H1 (cell line): Measurements from ENCODE around the gene PPIF. TPM values are rescaled to one million over a fixed set of nuclear protein-coding genes. Genes with fewer than 3 reads are reported as not detected.

Source experiments
- CTCF ChIA-PET: fragments of 300-600 bp; sonication (Branson Sonifier 250); formaldehyde crosslinking; loops from one replicate; lab custom pipeline; 2021; ENCODE audit not compliant: partially characterized antibody; lab: Charles Lee
- POLR2A ChIA-PET: fragments of 300-600 bp; sonication (Branson Sonifier 250); formaldehyde crosslinking; loops from one replicate; lab custom pipeline; 2021; ENCODE audit warnings: inconsistent platforms; ENCODE audit not compliant: partially characterized antibody; lab: Charles Lee
- DNase-seq, 2 experiments: peaks; one replicate each; pipeline versions ENCODE4 v3.0.0 to v3.0.0-alpha.2; 2010 to 2022; ENCODE audit warnings: low spot score in 2 of 2, low read depth in 1 of 2, mixed read lengths in 1 of 2
- FAIRE-seq: peaks from 2 replicates; lab custom pipeline; 2011; peaks lifted over from hg19 to GRCh38; lab: Jason Lieb, UNC
- H2AFZ ChIP-seq: 2 replicates; pipeline ENCODE4 v1.8.1; 2012; ENCODE audit warnings: low read length, inconsistent platforms
- H2AK5ac ChIP-seq: 2 replicates; pipeline ENCODE4 v1.6.1; 2013; ENCODE audit warnings: low read depth, low read length
- H2BK120ac ChIP-seq: replicated peaks from 2 replicates; pipeline ENCODE3; 2013; ENCODE audit warnings: low read depth, low read length, inconsistent platforms
- H2BK12ac ChIP-seq: 2 replicates; pipeline ENCODE4 v1.6.1; 2013; ENCODE audit warnings: low read depth, low read length
- H2BK15ac ChIP-seq: 2 replicates; pipeline ENCODE4 v1.6.1; 2013; ENCODE audit warnings: low read length
- H2BK20ac ChIP-seq: 2 replicates; pipeline ENCODE4 v1.6.1; 2013; ENCODE audit warnings: low read length
- H2BK5ac ChIP-seq: 2 replicates; pipeline ENCODE4 v1.6.1; 2013; ENCODE audit warnings: low read depth, low read length
- H3K14ac ChIP-seq: 2 replicates; pipeline ENCODE4 v1.6.1; 2013; ENCODE audit warnings: inconsistent platforms; ENCODE audit not compliant: insufficient read length
- H3K18ac ChIP-seq: 2 replicates; pipeline ENCODE4 v1.6.1; 2013; ENCODE audit warnings: low read length; ENCODE audit errors: extremely low read depth
- H3K23ac ChIP-seq: 2 replicates; pipeline ENCODE4 v1.6.1; 2013; ENCODE audit warnings: inconsistent platforms; ENCODE audit not compliant: insufficient read length
- H3K23me2 ChIP-seq: 2 replicates; pipeline ENCODE4 v1.6.1; 2013; ENCODE audit warnings: low read depth, low read length
- H3K27ac ChIP-seq: 2 replicates; pipeline ENCODE4 v1.6.1; 2011; ENCODE audit warnings: low read depth, low read length, inconsistent platforms
- H3K27me3 ChIP-seq, 4 experiments: replicated peaks in 1 of 4; 1 replicate in 1 of 4; 2 replicates in 3 of 4; pipeline versions ENCODE4 v1.6.1 to v1.8.1; 2011 to 2013; ENCODE audit warnings: low read length in 3 of 4, mild to moderate bottlenecking in 3 of 4, inconsistent platforms in 2 of 4, mixed read lengths in 2 of 4, moderate library complexity in 1 of 4; ENCODE audit not compliant: control insufficient read depth in 3 of 4, insufficient read depth in 3 of 4; ENCODE audit errors: extremely low read depth in 1 of 4
- H3K36me3 ChIP-seq, 4 experiments: 2 replicates each; pipeline versions ENCODE4 v1.6.1 to v1.8.1; 2011 to 2013; ENCODE audit warnings: mild to moderate bottlenecking in 4 of 4, low read length in 3 of 4, moderate library complexity in 2 of 4, control low read depth in 1 of 4, inconsistent platforms in 1 of 4; ENCODE audit not compliant: insufficient read depth in 4 of 4, control insufficient read depth in 2 of 4
- H3K4ac ChIP-seq: replicated peaks from 2 replicates; pipeline ENCODE3; 2013; ENCODE audit warnings: low read length, low read depth, mixed read lengths, inconsistent platforms; ENCODE audit not compliant: insufficient read length
- H3K4me1 ChIP-seq, 4 experiments: replicated peaks in 1 of 4; 1 replicate in 1 of 4; 2 replicates in 3 of 4; pipeline versions ENCODE4 v1.6.1 to v1.8.1; 2011 to 2013; ENCODE audit warnings: low read length in 3 of 4, inconsistent platforms in 2 of 4, mixed read lengths in 1 of 4; ENCODE audit not compliant: insufficient read depth in 4 of 4, control insufficient read depth in 3 of 4
- H3K4me2 ChIP-seq, 2 experiments: 2 replicates each; pipeline versions ENCODE4 v1.6.1 to v1.8.1; 2011 to 2013; ENCODE audit warnings: low read depth in 2 of 2, low read length in 2 of 2, control low read depth in 1 of 2, inconsistent platforms in 1 of 2, mild to moderate bottlenecking in 1 of 2; ENCODE audit not compliant: insufficient read depth in 1 of 2
- H3K4me3 ChIP-seq, 4 experiments: fragments of 200-600, 300-600 bp in 1 of 4; sonication (generic), shearing (Covaris generic), sonication (Bioruptor Twin) in 1 of 4; 2 replicates each; pipeline versions ENCODE4 v1.5.1 to v1.8.1; 2011 to 2016; ENCODE audit warnings: low read length in 4 of 4, low read depth in 3 of 4, control low read depth in 2 of 4, inconsistent platforms in 2 of 4, mild to moderate bottlenecking in 2 of 4, mixed read lengths in 1 of 4, moderate library complexity in 1 of 4; ENCODE audit not compliant: insufficient read depth in 2 of 4; ENCODE audit errors: extremely low read depth in 1 of 4
- H3K56ac ChIP-seq: replicated peaks from 2 replicates; pipeline ENCODE3; 2013; ENCODE audit warnings: low read depth, mild to moderate bottlenecking, mixed read lengths, low read length, inconsistent platforms; ENCODE audit not compliant: insufficient read length
- H3K79me1 ChIP-seq: 2 replicates; pipeline ENCODE4 v1.6.1; 2013; ENCODE audit warnings: low read depth, low read length, control low read depth
- H3K79me2 ChIP-seq, 2 experiments: 2 replicates each; pipeline versions ENCODE4 v1.6.1 to v1.8.1; 2012 to 2013; ENCODE audit warnings: low read length in 2 of 2, mild to moderate bottlenecking in 2 of 2, inconsistent platforms in 1 of 2; ENCODE audit not compliant: insufficient read depth in 2 of 2, control insufficient read depth in 1 of 2
- H3K9ac ChIP-seq, 4 experiments: replicated peaks in 1 of 4; 1 replicate in 1 of 4; 2 replicates in 3 of 4; pipeline versions ENCODE4 v1.6.1 to v1.8.1; 2011 to 2013; ENCODE audit warnings: low read depth in 3 of 4, low read length in 3 of 4, control low read depth in 2 of 4, mild to moderate bottlenecking in 2 of 4, moderate library complexity in 2 of 4, inconsistent platforms in 1 of 4; ENCODE audit errors: extremely low read depth in 1 of 4
- H3K9me3 ChIP-seq, 2 experiments: 2 replicates each; pipeline versions ENCODE4 v1.6.1 to v1.8.1; 2012 to 2013; ENCODE audit warnings: mild to moderate bottlenecking in 2 of 2, moderate library complexity in 2 of 2, control low read depth in 1 of 2, inconsistent platforms in 1 of 2, low read depth in 1 of 2, low read length in 1 of 2, mixed read lengths in 1 of 2; ENCODE audit not compliant: insufficient read depth in 2 of 2
- H4K20me1 ChIP-seq, 2 experiments: replicated peaks in 1 of 2; 2 replicates each; pipeline versions ENCODE3 to v1.8.1; 2011 to 2013; ENCODE audit warnings: inconsistent platforms in 2 of 2, low read length in 2 of 2, mild to moderate bottlenecking in 1 of 2; ENCODE audit not compliant: insufficient read depth in 2 of 2, control insufficient read depth in 1 of 2
- H4K5ac ChIP-seq: 2 replicates; pipeline ENCODE4 v1.6.1; 2013; ENCODE audit warnings: low read length, low read depth, mixed read lengths, inconsistent platforms; ENCODE audit not compliant: insufficient read length
- H4K8ac ChIP-seq: 2 replicates; pipeline ENCODE4 v1.8.0; 2013; ENCODE audit warnings: mild to moderate bottlenecking, moderate library complexity, low read length, inconsistent platforms; ENCODE audit not compliant: insufficient read depth; ENCODE audit errors: extremely low read depth
- H4K91ac ChIP-seq: replicated peaks from 2 replicates; pipeline ENCODE3; 2013; ENCODE audit warnings: low read length, mixed read lengths, inconsistent platforms; ENCODE audit not compliant: insufficient read length
- ASH2L ChIP-seq: fragments of 200-600, 300-600 bp; sonication (generic); IDR thresholded peaks from one replicate; pipeline ENCODE4 v1.7.1; 2017; ENCODE audit warnings: low read length
- E2F6 ChIP-seq: IDR thresholded peaks from 2 replicates; pipeline ENCODE4 v1.6.1; 2012; ENCODE audit warnings: inconsistent platforms
- EP300 ChIP-seq, 2 experiments: IDR thresholded peaks; 1 replicate in 1 of 2; 2 replicates in 1 of 2; pipeline ENCODE4 v1.6.1; 2011 to 2012; ENCODE audit warnings: low read depth in 2 of 2, low read length in 2 of 2, mild to moderate bottlenecking in 2 of 2, borderline replicate concordance in 1 of 2, inconsistent platforms in 1 of 2, moderate library complexity in 1 of 2
- KDM5A ChIP-seq: fragments of 200-600 bp; IDR thresholded peaks from 2 replicates; pipeline ENCODE4 v1.7.1; 2012; ENCODE audit warnings: mild to moderate bottlenecking, low read length, inconsistent platforms, mixed read lengths
- PHF8 ChIP-seq: fragments of 200-600 bp; sonication (generic); conservative IDR thresholded peaks from 2 replicates; pipeline ENCODE4 v1.7.1; 2012; ENCODE audit warnings: low read depth, mild to moderate bottlenecking, inconsistent platforms, low read length, moderate library complexity
- POLR2A ChIP-seq, 2 experiments: IDR thresholded peaks; 1 replicate in 1 of 2; 2 replicates in 1 of 2; pipeline ENCODE4 v1.6.1; 2011; ENCODE audit warnings: low read depth in 2 of 2, low read length in 2 of 2, mild to moderate bottlenecking in 2 of 2; ENCODE audit errors: control extremely low read depth in 1 of 2
- POLR2AphosphoS5 ChIP-seq: IDR thresholded peaks from 2 replicates; pipeline ENCODE4 v1.6.1; 2011; ENCODE audit warnings: low read depth, low read length
- RAD21 ChIP-seq, 2 experiments: IDR thresholded peaks in 1 of 2; conservative IDR thresholded peaks in 1 of 2; 2 replicates each; pipeline ENCODE4 v1.6.1; 2011; ENCODE audit warnings: low read depth in 2 of 2, low read length in 2 of 2, improper control_type of control experiment in 1 of 2, inconsistent platforms in 1 of 2, mild to moderate bottlenecking in 1 of 2, moderate library complexity in 1 of 2
- WGBS, 2 experiments: shearing (Covaris generic) in 1 of 2; methylation state at CpG; one replicate each; pipeline versions ENCODE4 v1.1.6 to v1.1.7; 2013 to 2015; ENCODE audit warnings: low lambda C conversion rate in 2 of 2, mixed read lengths in 2 of 2, inconsistent platforms in 1 of 2, low coverage in 1 of 2, missing lambda C conversion rate in 1 of 2; ENCODE audit not compliant: insufficient replicate concordance in 2 of 2, insufficient coverage in 1 of 2, insufficient read length in 1 of 2; ENCODE audit errors: extremely low coverage in 1 of 2, missing lambda C conversion rate in 1 of 2; 5-methylcytosine and 5-hydroxymethylcytosine counted together
- polyA plus RNA-seq, 7 experiments: library from polyadenylated mRNA; depleted of rRNA in 3 of 7; stranded (reverse) in 5 of 7; unstranded in 2 of 7; fragments of >200 nt in 5 of 7; fragments of 200-250 nt in 2 of 7; gene quantifications; 1 replicate in 5 of 7; 2 replicates in 1 of 7; 4 replicates in 1 of 7; pipeline versions ENCODE4 v1.2.1 to v1.2.3, GENCODE V29; 2011 to 2013; ENCODE audit warnings: missing spikeins in 2 of 7, mixed read lengths in 2 of 7
- total RNA-seq: library from RNA; stranded (reverse); fragmentation: NEBNext Ultra II Directional; extraction: Animal tissue kit (Norgen Biotek cat#: 25700); gene quantifications from 2 replicates; pipeline ENCODE4 v1.2.1, GENCODE V29; 2021

PPIF gene
- total and polyA plus RNA-seq, 2 of the 8 experiments (the other 6 are each of a cell fraction or from before 2014, with no cell fraction given), result 70.2 to 77.6 TPM

- no peaks in the 10 kb centered on the region for H3K79me2 ChIP-seq
- no peak overlapping the region for H2BK20ac ChIP-seq
- H3K9me3 ChIP-seq, result no peaks in the 10 kb centered on the region
- H3K23ac ChIP-seq, result no peak overlapping the region
- H3K14ac ChIP-seq, result no peak overlapping the region
- H3K27ac ChIP-seq, result no peak overlapping the region
- no peak overlapping the region for H2AFZ ChIP-seq
- POLR2A ChIA-PET, result interaction anchor here (1.1 kb wide), 1 partner anchor 12 kb away, joined by 4 read pairs; no protein-coding TSS in a partner anchor
- 93% methylated on average over 23 of the region's 25 CpGs; no CpG with 5 or more reads in 1 of the 2 experiments for WGBS, 2 experiments
- no peak for TF ChIP-seq KDM5A
- 0 out of 2 replicates have a peak, but pooled peaks have one; percentile 6 for TF ChIP-seq POLR2AphosphoS5
- TF ChIP-seq RAD21 (IDR thresholded peaks at IDR 0.05 in 1 of 2, conservative IDR thresholded peaks at IDR 0.05 in 1 of 2; ENCODE audit: low read depth in 2 of 2, low read length in 2 of 2), result no peak
- no peak for TF ChIP-seq POLR2A (IDR thresholded peaks at IDR 0.05; ENCODE audit: control extremely low read depth in 1 of 2, low read depth in 2 of 2, low read length in 2 of 2)
- TF ChIP-seq E2F6, result no peak
- no peak for TF ChIP-seq PHF8
- TF ChIP-seq ASH2L, result no peak
- no peak for TF ChIP-seq EP300 (IDR thresholded peaks at IDR 0.05; ENCODE audit: borderline replicate concordance in 1 of 2, low read depth in 2 of 2, low read length in 2 of 2)
- TF ChIP-seq, all 59 proteins: peak for 1
- Histone ChIP-seq H3K4ac (no peak overlapping the region), H2BK12ac (no peak overlapping the region), H4K91ac (no peak overlapping the region), H3K4me3 (no peak overlapping the region), H4K8ac (no peak overlapping the region), H2AK5ac (no peak overlapping the region), H3K27me3 (no peaks in the 10 kb centered on the region), H3K18ac (no peak overlapping the region), H3K56ac (no peak overlapping the region), H3K9ac (peak overlapping the region in 1 of 4 experiments; percentile 22; a peak in 1 of 7 replicates), H3K23me2 (no peaks in the 10 kb centered on the region), H3K36me3 (peaks cover 19 to 75% (median 45%) of the 10 kb centered on the region in 4 experiments; a peak in 5 of 8 replicates), H4K5ac (no peak overlapping the region), H3K4me1 (no peaks in the 10 kb centered on the region), H2BK120ac (no peak overlapping the region), H2BK5ac (no peak overlapping the region), H3K4me2 (no peak overlapping the region), H3K79me1 (peaks cover 4% of the 10 kb centered on the region; the same call in 1 of the 2 replicates), H4K20me1 (peaks cover 6 to 11% of the 10 kb centered on the region in 2 experiments), H2BK15ac (no peak overlapping the region)
- CTCF ChIA-PET, result interaction anchor here (0.6 to 1.9 kb wide), 5 partner anchors 10 to 42 kb away, joined by 3 to 6 read pairs (median 3); no protein-coding TSS in a partner anchor
- FAIRE-seq (no peak), DNase-seq (no peak)
Measured at GRCh38 chr10:79303631-79304478, 43.4 kb upstream of the PPIF start.
